ENCODE results near the gene SLC38A3.
"Not testable (repeated sequence)": the region's sequence is repeated elsewhere in the genome, so short reads cannot be mapped to it uniquely, and the experiment has no call there.

Gene SLC38A3

DNA sequence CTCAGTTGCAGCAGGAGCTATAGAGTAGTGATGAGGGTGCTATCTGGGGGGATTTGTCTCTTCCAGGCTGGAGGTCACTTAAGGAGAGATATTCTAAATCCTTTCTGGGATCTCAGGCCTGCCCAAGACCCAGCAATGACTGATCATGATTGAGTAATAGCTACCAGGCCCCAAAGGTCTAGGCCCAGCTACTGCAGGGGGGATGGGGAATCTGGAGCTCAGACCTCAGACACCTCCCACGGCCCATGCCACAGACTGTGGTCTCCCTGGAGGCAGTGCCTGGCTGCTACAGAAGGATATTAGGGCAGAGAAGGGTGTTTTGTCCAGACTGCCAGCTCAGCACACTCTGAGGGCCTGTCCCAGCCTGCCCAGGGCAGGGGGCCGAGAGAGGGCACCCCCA, 6.9 kb downstream of the SLC38A3 start:
- no peak for DNase-seq

DNA sequence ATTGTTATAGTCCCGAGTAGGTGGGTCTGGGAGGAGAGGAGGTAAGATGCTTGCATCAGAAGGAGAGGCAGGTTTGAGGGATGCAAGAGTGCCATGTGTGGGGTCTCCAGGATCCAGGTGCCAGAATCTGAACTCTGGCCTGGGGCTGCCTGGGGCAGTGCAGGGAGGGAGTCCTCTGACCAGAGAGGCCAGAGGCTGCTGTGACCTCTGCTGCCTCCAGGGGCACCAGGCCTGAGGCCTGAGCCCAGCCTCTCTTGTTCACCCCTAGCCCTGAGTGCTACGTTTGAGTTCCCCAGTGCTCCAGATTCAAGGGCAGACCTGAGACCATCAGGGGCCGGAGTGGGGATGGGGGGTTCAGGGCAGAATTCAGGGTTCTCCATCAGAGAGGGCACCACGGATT, 7.4 kb downstream of the SLC38A3 start:
- no peak for DNase-seq

DNA sequence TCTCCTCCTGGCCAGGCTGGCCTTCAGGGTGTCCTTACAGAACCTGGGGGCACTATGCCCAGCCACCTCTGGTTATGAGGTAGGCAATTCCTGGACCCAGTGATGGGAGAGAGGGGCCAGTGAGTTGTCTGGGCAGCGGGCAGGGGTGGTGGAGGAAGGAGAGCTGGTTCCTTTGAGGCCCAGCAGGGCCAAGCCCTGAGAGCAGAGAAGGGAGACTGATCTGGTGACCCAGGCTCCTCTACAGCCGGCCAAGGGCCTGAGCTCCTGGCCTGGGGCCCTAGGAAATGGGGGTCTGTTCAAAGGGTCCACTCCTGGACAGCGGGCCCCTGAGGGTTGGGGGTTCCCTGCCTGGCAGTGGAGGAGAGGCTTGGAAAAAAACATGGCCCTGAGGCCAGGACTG, 7.9 kb downstream of the SLC38A3 start:
- DNase-seq: no peak

DNA sequence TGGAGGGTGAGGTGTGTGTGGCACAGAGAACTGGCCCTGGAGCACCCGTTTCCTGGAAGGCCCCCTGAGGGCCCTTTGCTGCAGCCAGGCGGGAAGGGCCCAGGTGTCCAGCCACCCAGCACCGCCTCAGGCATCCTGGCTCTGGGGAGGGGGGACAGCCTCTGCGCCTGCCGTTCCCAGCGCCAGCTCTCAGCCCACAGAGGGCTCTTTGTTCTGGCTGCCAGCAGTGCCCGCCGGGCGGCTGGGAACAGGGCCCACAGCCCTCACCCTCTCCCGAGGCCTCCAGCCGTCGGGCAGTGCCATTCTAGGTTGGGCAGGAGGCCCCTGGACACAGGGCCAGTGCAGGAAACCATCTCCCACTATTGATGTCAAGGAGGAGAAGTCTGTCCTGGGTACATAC, 8.3 kb downstream of the SLC38A3 start:
- no peak for DNase-seq

DNA sequence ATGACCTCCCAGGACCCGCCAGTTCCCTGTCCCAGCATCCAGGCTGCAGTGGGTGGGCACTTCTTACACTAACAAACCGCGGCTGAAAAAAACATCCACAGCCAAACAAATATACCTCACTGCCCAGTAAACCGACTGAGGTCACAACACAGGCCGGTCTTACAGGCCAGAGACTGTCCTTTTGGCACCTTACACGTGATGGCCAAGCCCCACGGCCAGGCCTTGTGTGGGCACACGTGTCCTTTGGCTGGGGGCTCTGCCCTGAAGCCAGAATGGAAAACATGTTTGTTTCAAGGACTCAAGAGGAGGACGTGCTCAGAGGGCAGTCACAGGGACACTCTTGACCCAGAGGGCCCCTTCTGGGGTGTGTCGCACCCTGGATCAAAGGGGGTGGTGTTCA, 9.8 kb downstream of the SLC38A3 start:
- no peak for DNase-seq

DNA sequence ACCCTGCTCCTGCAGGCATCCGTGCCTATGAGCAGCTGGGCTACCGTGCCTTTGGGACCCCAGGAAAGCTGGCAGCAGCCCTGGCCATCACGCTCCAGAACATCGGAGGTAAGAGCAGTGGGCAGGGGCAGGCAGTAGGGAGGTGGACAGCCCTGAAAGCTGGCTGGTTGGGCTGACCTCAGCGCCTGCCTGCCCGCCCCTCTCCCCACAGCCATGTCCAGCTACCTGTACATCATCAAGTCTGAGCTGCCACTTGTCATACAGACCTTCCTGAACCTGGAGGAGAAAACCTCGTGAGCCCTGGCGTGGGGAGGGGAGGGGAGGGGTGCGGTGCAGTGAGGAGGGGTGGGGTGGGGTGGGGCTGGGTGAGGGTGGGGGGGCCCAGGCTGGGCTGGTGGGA, 10.5 kb downstream of the SLC38A3 start:
- DNase-seq: no peak

DNA sequence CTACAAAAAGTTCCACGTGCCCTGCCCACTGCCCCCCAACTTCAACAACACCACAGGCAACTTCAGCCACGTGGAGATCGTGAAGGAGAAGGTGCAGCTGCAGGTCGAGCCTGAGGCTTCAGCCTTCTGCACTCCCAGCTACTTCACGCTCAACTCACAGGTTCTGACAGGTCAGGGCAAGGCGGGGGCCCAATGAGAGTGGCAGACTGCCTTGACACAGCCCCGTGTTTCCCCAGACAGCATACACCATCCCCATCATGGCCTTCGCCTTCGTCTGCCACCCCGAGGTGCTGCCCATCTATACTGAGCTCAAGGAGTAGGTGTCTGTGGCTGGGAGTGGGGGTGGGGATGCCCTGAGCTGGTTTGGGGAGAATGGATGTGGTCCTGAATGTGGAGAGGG, 12.6 kb downstream of the SLC38A3 start:
- no peak for DNase-seq

DNA sequence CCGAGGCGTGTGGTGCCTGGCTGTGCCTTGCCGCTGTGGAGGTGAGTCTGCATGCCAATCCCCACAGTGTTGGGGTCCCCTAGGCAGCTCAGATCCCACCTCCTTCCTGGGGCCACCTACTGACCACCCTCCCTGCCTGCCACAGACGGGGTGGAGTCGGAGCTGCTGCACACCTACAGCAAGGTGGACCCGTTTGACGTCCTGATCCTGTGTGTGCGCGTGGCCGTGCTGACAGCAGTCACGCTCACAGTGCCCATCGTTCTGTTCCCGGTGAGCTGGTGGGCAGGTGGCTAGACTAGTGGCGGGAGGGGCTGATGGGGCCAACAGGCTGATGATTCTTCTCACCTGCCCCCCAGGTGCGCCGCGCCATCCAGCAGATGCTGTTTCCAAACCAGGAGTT, 13.4 kb downstream of the SLC38A3 start:
- no peak for DNase-seq

DNA sequence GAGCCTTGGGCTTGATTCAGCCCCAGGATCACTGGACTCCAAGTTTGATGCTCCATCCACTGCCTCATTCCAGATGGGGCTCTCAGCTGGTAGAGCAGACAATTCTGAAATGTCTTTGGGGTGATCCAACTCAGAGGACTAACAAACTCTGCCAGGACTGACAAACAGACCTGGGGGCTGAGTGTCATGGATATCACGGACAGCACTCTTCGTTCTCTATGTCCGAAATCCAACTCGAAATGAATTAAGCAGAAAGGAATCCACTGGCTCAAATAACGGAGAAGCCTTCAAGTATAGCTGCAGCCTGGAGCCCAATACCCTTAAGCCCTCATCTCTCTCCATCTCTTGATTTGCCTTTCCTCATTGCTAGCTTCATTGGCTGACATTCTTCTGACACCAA, 14.2 kb downstream of the SLC38A3 start:
- no peak for DNase-seq

DNA sequence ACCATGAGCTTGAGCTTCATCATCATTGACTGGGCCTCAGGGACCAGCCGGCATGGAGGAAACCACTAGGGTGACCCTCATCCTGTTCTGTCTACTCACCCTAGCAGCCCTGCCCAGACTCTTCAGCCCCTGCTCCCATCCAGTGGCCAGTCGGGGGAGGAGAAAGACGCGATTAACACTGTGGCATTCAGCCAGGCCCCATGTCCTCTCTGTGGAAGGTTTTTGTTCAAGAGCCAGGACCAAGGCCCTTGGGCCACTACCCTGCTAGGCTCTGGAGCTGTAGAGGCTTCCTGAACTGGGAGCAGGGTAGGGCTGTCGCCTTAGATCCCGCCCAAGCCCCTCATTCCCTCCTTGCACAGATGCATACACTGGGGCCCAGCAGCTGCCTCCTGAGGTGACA, 15.0 kb downstream of the SLC38A3 start:
- DNase-seq: no peak

DNA sequence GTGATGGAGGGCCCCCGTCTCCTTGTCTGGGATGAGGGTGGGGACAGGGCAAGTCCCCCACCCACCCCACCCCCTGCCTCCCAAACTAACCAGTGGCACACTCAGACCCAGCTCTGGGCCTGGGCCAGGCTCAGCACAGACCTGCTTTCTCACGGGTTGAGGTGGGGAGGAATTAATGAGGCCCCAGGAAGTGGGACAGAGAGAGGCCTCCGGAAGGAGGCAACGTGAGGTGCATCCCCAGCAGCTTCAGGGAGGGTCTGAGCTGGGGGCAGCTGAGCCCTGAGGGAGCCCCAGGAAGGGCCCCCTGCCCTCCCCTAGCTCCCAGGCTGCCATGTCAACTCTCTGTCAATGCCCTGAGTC, 16.0 kb downstream of the SLC38A3 start:
- DNase-seq: no peak

DNA sequence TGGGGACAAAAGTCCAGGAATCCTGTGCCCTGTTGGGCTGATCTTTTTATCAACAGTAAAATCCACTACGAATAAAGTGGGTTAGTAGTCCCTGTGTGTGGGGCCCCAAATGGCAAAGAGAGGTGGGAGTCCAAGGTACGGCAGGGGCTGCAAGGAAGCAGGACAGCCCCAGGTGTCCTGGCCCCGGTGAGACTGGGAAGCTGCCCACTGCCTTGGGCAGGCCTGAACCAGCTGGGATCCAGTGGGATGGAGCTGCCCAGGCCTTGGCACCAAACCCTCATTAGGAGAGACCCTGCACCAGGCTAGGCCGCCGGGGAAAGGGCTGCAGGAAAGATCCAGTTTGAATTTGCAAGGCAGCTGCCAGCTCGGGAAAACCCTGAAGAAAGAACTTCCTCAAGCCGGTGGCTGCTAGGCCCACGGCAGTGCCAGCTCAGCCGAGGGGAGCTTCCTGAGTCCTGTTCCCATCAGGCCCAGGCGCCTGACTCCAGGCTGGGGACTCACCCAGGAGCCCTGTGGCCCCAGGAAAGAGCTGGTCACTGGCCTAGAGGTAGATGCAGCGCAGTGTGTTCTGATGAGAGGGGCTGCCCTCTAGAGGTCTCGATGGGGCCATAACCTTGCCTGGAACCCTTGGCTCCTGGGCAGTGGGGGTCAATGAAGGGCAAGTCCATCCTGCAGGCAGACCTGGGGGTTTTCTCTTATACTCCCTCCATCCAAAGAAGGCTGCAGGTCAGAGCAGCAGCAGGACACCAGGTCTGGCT, 16.5 kb downstream of the SLC38A3 start:
- no peak for DNase-seq

DNA sequence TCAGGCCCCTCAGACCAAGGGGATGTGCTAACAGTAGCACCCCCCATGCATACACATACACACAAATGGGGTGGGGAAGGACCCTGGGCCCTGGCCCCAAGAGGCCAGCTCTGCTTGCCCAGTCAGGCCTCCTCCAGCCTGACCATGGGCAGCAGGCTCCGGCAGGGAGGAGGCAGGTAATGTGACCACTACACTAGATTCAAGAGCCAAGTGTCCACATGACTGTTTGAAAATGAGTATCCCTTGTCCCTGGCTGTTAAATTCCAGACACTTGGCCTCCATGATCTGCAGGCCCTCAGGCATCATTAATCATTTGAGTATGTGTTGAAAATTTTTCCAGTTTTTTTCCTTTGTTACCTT, 17.1 kb downstream of the SLC38A3 start:
- no peak for DNase-seq

DNA sequence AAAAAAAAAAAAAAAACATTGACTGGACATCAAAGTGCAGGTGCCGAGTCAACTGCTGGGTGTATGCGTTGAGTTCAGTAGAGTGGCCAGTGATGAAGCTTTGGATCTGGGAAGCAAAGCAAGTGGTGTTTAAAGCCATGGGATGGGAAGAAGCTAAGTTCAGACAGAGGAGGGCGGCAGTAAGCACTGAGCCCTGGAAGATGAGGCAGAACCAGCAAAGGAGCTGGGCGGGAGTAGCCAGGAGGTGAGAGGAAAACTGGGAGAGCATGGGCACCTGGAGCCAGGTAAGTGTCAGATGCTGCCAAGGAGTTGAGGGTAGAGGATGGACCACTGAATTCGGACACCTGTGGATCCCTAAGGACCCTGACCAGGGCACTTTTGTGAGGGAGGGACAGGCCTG, 19.6 kb downstream of the SLC38A3 start:
- no peak for DNase-seq

DNA sequence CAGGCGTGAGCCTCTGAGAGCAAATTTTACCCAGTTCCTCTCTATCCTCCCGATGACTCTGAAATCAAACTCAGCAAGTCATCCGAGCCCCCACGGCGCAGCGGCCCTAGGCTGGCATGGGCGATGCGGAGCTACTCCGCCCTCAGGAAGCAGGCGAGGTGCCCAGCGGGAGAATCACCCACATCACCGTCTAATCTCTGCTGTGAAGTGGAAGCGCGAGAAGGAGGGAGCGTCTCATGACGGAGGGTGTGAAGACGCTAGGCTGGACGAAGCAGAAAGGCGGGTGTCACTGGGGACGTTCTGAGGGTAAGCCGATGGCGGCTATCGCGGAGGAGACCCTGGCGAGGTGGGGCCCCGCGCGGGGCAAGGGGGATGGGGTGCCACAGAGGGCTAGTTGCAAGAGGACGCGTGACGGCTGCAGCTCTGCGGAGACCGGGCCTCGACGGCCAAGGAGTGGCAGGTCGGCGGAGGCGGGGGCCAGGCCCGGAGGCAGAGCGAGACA, 21.9 kb downstream of the SLC38A3 start:
- DNase-seq: peak in 1 of 2 donors; percentile 40

DNA sequence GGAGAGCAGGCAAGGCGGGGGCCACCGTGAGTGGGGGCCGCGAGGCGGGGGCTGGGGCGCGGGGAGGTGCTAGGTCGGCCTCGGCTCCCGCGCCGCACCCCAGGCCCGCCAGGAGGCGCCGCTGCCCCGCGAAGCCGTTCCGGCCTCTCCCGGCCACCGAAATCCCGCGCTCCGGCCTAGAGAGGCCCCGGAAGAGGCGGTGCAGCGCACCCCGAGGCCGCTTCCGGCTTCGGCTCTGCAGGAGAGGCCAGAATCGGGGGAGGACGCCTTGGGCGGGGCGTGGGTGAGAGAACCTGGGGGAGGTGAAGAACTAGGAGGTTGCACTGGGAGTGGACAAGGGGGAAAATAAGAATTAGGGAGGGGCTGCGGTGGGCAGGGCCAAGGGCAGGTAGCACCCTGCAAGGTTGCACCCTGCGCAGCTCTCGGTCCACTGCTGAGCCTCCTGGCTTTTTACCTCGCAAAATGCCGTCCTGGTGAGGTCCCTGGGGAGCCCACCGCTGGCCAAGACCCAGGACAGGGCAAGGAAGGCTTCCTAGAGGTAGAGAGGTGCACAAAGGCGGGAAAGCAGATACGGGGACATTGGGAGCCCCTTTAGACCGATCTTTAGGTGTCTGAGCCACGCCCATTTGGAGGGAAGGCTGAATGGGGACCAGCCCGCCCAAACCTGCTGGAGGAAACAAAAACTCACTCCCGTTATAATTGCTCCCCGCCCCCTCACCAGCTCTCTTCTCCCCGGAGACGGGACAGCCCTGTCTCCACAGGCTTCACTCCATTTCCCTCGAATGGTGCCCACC, 22.5 kb downstream of the SLC38A3 start:
- peak; percentile 85 to 87 for DNase-seq

DNA sequence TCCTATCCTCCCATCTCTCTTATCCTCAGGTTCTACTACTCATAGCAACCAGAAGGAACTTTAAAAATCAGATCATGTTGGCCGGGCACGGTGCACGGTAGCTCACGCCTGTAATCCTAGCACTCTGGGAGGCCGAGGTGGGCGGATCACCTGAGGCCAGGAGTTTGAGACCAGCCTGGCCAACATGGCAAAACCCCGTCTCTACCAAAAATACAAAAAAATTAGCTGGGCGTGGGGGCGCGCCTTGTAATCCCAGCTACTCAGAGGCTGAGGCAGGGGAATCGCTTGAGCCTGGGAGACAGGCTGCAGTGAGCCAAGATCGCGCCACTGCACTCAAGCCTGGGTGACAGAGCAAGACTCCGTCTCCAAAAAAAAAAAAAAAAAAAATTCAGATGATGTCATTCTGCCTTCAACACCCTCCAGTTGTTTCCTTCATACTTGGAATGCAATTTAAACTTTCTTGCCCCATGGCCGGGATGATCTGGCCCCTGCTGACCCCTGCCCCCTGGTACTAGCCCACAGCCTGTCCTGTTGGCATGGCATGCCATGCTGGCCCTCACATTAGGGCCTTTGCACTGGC, 23.2 kb downstream of the SLC38A3 start:
- not testable (repeated sequence) for DNase-seq

DNA sequence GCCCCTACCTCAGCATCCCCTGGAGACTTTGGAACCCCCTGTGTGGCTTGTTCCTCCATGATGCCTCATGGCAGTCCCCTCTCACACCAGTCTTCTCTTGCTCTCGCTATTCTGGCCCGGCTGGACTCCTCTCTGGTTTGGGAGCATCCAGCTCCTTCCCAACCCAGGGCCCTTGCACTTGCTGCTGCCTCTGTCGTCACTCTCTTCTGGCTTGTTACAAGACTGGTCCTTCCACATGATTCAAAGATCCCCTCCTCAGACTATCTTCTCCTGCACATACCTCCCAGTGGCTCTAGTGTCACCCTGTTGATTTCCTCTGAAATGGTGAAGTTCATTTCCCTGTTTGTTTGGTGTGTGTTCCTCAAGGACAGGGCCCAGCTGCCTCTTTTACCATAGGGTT, 24.4 kb downstream of the SLC38A3 start:
- DNase-seq: no peak

DNA sequence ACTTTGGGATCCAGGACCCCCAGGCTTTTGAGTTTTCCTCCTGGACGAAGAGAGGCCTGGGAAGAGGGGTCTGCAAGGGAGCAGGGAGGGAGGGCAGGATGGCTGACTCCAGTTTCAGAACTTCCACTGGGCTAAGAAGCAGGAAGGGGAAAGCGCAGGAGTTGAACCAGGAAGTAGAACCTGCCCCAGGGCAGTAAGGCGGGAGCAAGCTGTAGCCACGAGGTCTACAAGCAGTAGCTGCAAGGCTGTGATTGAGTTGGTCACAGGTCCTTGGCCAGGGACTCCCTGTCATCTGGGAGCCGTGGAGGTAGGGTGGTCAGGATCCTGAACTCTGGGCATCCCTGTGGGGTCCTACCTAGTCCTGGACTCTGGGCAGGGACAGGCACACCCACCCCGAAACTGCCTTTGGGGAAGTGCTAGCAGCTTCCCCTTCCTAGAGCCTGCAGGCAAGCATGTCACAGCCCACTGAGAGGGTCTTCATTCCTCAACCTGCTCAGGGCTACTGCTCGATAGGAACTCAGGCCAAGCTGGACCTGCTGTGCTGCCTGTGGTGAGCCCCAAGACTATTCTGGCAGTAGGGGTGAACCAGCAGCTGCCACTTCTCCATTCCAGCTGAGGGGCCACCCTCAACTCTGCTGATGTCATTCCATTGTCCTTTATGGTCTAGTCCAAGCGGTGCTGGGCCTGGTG, 25.2 kb downstream of the SLC38A3 start:
- DNase-seq: no peak

DNA sequence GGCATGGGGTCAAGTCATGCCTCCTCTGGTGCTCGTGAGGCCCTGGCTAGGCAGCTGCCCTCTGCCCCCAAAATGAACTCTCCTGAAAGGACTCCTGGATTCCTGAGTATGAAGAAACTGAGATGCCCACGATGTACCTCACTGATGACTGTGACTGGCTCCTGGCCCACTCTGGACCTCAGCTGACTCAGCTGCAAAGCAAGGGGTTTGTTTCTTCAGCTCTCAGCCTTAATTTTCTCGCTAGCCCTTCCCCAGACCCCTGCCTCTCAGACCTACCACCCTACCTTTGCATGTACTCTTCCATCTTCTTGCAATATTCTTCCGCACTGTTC, 25.7 kb downstream of the SLC38A3 start:
- no peak for DNase-seq

DNA sequence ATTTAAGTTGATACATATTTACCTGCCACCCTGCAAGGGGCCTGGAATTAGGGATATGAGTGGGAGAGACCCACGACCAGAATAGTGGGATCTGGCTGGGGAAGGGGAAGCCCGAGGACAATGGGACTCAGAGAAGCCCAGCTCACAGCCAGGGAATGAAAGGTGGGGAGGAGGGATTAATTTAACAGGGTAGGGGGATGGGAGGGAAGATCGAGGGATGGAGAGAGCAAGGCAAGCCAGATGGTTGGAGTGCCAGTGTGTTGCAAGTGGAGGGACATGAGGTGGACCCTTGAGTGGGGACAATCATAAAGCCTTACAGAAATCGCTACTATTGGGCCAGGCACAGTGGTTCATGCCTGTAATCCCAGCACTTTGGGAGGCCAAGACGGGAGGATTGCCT, 26.5 kb downstream of the SLC38A3 start:
- no peak for DNase-seq

DNA sequence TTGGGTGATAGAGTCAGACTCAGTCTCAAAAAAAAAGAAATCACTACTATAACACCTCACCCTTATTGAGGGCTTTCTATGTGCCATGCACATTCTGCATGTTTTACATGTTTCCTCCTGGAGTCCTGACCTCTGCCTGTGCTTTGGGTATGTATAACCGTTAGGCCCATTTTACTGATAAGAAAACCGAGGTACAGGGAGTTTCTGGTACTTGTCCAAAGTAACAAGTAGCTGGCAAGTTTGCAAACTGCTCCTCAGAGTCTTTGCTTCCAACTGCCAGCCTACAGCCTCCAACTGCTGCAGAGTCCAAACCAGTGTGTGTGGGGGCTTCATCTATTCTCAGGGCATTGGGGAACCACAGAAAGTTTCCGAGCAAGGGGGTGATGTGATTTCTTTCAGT, 27.2 kb downstream of the SLC38A3 start:
- DNase-seq: no peak

DNA sequence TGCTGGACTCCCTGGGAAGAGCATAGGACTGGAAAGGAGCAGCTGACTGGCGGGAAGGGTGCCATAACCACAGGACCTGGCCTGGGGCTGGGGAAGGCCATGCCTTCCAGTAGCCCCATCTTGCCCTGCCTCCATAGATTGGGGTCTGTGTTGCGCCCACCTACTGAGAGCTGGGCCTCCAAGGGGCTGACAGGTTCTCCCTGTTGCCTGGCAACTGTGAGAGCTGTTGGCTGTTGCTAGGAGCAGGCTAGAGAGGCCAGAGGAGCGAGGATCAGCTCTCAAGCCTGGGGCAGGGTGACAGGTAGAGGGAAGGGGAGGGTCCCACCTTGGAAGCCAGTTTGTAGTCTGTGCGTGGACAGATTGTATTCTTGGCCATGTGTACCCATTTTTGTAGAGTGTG, 28.1 kb downstream of the SLC38A3 start:
- no peak for DNase-seq

All from activated CD4-positive, alpha-beta T cell treated with anti-CD3 and anti-CD28 coated beads for 4 hours (primary cell).